Measurements from ENCODE around the gene DUSP15.

DNA sequence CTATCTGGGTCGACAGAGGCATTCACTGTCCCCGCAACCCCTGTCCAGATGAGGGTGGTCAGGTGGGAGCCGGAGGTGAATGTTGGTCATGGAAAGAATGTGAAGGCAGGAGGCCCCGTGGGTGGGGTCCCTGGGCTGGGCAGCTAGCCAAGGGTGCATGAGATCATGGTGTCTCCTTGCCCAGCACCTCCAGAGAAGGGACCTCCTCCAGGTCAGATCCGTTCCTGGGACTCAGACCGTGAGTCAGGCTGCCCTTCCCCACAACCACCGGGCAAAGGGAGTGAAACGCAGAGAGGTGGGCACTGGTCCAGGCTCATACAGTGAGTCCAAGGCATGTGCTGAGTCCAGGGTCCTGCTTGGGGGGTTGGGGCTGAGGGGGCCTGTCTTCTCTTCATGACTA, 28.4 kb downstream of the DUSP15 start:
- TF ChIP-seq SP1 (IDR thresholded peaks at IDR 0.05) (no peak), FOXM1 (IDR thresholded peaks at IDR 0.05; ENCODE audit: borderline replicate concordance) (no peak), BHLHE40 (IDR thresholded peaks at IDR 0.05; ENCODE audit: borderline replicate concordance) (no peak), SUZ12 (IDR thresholded peaks at IDR 0.05) (no peak), NFRKB (IDR thresholded peaks at IDR 0.05) (no peak), TARDBP (IDR thresholded peaks at IDR 0.05) (no peak), ARNT (IDR thresholded peaks at IDR 0.05) (no peak), L3MBTL2 (conservative IDR thresholded peaks at IDR 0.05) (no peak), FOXK2 (IDR thresholded peaks at IDR 0.05) (no peak)

Measured in HEK293T (cell line).